Forelimb muscle (tissue), 1 donor: ENCODE measurements around the gene FREY1. TPM values are rescaled to one million over a fixed set of nuclear protein-coding genes. Genes with fewer than 3 reads are reported as not detected.

Source experiments
- DNase-seq: peaks from one replicate; pipeline ENCODE4 v3.0.0-alpha.2; 2013; ENCODE audit warnings: low read depth
- polyA plus RNA-seq: library from polyadenylated mRNA; unstranded; fragments of 120-200 nt; gene quantifications from one replicate; pipeline ENCODE4 v1.2.1, GENCODE V29; 2013; ENCODE audit not compliant: insufficient read length

The FREY1 gene, protein sequence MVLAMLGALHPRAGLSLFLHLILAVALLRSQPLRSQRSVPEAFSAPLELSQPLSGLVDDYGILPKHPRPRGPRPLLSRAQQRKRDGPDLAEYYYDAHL
- 0.43 TPM for polyA plus RNA-seq

DNA sequence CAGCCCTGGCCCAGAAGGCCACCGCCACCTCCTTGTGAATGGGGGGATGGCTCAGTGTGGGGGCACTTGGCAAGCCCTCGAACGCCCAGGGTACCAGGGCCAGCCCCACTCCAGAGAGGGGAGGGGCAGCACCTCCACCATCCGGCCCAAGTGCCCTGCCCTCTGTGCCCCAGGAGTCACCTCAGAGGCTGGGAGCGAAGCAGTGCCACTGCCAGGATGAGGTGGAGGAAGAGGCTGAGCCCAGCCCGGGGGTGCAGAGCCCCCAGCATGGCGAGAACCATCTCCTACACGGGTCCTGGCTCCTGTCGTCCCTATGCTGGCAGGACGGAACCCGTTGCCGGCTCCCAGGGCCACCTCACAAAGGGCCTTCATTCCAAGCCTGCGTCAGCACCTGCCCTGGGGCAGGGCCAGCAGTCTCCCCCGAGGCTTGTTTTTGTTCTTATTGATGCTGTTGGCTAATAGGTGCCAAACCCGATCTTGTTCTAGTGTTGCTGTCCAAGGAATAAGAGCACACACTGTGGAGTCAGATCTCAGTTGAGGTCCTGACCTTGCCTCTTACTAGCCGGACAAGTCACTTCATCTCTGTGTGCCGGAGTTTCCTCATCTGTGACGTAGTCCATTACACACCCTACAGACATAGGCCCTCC is at the start of gene FREY1:
Gene FREY1 (minus strand): TSS at position 307 of the 647 bp plus-strand sequence. CDS start 26 bp downstream, at position 281.
- DNase-seq = no peak

DNA sequence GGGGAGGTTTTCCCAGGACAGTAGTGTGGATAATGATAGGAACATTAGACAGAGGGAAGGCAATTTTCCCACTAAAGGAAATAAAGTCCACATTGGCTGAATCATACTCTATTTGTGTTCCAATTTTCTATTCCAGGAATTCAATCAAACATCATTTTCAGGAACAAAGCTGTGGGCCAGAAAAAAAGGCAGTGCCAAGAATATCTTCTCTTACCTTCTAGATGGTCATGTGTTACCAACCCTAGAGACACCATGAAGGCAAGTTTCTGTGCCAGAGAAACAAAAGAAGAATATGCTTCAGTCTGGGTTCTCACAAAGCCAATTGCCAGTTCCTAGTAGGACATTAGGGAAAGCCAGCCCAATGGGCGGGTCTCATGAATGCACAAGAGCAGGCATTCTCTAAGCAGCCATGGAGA is 42.9 kb upstream of the FREY1 start:
- DNase-seq = no peak

DNA sequence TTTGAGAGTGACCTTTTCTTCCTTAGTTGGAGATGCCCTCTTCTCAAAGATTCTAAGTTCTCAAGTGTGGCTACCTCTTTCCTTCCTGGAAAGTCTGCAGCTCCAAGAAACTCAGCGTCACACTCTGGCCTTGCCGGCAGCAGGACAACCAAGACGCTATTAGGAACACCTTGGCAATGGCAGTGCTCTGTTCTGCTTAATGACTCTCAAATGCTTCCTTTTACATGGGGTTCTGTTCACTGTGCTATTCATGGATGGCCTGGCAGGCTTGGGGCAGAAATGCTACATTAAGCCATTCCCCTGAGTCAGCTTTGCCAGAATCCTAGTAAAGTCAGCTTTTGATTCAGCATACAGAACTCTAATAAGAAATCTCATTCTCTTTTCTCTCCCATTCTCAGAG is 41.3 kb upstream of the FREY1 start:
- no peak for DNase-seq

DNA sequence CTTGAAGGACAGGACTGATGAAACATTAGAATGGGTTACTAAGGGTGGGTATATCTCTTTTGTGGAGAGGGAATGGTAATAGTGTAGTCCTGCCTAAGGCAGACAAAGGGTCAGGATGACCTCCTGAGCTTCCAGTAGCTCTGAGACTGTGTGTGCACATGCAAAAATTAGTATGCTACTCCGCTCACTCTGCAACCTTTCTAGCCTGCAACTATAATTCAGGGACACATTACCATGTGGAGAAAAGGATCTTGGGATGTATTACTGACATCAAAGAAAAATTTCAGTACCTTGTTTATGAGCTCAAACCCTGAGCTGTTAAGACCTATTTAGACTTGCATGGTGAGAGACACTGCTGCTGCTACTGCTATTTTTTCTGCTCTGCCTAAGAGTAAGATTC is 40.8 kb upstream of the FREY1 start:
- DNase-seq = no peak

DNA sequence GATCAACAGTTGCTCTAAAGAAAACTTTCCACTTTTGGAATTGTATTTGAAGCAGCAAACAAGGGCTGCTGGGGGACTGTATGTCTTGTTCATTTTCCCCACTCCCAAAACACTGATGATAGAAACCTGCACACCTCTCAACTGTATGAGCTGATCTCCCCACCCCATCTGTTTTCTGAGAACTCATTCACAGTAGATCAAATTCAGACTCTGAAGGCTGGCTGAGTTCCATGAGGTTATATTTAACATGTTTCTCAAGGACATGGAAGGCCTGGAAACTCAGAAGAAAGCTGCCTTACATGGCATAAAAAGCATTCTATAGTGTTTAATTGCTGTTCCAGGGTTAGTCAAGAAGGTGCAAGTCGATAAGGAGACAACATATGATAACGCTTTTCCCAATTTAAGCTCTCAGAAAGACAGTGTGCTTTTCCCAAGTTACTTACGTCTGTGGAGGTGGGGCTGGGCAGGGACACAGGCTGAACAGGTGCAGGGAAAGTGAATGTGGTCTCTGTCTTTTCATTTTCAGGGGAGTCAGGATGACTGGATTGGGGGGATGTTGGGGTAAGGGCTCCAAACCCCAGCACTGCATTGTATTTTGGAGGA is 38.4 kb upstream of the FREY1 start:
- no peak for DNase-seq

DNA sequence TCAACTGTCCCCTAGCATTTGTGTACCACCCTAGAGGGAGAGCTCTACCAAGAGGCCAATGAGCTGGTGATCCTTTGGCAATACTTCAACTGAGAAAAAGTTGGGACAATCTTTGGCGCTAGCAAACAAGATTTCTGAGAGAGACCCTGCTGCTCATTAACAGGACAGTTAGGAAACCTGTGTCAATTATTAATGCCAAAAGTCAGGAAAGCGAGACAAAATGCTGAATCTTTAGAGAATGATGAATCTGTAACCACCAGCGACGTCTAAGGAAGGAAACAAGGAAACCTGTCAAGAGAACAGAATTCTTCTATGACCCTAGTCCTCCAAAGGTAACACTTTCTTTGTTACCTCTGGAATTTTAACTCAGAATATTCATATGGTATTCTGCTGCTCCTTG is 35.3 kb upstream of the FREY1 start:
- DNase-seq = no peak

DNA sequence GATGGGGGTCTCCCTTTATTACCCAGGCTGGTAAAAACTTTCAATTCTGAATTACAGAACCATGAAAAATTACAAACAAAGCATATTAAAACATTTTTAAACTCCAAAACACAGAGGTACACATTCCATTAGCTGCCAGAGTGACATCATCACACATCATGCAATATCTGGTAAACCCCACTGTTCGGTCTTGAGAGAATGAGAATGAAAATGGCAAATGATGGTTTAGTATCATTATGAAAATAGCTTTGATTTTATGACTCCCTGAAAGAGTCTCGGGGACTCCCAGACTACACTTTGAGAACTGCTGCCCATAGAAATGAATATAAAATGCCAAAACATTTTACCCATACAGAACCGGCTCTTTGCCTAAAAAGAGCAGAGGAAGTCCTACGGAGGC is 34.2 kb upstream of the FREY1 start:
- DNase-seq = no peak

DNA sequence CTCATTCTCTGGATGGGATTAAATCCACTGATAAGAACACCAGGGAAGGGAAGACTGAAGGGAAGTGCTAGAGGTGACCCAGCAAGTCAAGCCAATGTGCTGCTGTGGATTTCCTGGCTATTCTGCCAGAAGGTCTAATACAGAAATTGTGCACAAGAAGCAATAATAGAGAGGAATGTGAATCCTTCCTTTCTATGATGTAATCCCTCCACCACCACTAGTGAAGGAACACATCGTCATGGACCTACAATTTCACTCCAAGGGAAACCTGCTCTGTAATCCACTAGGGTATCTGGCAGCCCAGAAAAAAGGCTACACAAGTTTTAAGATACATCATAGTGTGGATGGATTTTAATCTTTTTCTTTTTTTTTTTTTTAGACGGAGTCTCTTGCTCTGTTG is 32.8 kb upstream of the FREY1 start:
- no peak for DNase-seq

DNA sequence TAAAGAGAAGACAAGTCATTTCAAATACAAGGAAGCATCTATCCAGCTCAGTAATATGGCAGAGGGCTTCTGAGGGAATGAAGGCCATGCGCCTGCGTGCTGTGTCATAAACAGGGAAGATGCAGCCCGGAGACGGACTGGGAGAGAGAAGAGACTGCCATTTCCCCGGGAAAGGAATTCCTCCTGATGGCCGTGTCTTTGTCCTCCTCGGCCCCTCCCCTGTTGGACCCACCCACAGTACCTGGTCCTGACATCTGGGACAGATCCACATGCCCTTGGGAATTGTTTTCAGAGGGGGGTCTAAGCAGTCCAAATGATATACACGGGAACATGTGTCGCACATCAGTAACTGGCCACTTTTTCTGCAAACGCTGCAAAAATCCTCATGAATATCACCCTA is 30.8 kb upstream of the FREY1 start:
- DNase-seq = no peak

DNA sequence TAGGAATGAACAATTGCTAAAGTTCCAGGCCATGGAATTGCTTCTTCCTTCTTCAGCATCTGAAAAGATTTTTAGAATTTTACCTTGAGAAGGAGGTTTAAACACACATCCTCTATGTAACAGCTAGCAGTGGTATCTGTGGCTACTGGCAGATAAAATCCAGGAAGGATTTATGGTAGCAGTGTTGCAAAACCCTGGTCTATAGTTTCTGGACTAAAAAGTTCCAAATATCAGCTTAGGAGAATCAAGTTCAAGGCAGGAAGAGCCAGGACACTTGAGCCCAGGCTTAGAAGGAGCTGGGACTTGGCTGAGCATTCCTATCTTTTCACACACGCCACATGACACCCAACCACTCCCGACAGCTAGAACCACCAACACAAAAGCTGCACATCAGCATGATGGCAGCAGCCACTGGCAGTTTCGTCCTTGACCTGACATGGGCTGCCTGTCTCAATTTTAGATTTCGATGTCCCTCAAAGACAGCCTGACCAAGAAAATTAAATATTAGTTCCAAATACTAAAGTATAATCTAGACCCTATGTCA is 29.5 kb upstream of the FREY1 start:
- no peak for DNase-seq

DNA sequence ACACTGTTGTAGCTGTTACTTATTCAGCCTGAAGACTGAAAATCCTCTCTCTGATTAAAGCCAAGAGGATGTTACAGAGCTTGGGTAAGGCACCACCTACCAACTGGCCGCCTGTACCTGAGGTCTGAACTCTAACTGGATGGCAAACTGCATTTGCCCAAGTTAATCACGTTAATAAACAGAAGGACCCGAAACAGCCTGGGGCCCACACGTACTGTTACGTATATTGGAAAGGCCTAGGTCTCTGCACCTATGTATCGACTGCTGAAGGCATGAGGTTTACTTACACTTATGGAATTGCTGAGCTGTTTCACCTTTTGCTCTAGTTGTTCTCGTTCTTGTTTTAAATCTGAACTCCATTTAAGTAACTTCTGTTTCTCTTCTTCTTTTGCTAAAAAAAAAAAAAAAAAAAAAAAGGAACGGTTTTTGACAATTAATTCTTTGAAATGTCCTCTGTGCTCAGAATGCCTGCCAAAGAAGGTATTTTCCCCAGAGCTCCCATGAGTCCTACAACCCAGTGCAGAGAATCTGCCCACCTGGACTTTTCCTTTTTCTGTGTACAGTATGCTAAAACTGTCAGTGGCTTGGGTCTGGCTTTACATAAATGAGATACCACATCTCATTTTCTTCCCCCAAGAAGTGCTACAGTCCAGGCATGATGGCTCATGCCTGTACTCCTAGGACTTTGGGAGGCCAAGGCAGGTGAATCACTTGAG is 28.4 kb upstream of the FREY1 start:
- no peak for DNase-seq

DNA sequence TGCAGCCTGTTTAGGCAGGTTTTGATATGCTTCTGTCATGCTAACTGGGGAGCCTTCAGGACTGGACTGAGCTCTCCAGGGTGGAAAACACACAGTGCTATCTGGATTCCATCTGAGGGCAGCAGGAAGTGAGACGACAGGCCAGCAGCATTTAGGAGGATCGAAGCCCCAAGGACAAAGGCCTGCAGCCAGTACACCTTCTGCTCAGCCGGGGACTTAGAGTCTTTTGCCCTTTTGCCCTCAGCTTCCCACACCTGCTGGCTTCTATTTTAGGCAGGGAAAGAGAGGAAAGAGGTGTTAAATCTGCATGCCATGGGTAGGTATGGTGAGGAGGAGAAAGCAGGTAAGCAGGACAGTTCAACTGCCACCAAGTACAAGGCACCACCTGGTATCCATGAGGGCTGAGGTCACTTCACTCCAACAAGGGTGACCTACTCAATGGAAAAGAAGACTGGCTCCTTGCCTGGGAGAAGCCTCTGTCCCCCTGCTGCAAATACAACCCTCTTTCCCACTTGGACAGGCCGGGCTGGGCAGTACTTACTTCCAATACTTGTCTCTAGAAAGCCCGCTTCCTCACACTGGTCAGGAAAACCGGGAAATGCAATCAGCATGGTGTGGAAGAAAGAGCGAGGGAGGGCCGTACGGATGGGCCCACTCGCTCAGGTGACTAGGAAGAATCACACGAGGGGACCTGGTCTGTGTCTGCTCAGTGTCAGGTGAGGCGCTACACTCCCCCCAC is 27.7 kb upstream of the FREY1 start:
- DNase-seq = no peak

DNA sequence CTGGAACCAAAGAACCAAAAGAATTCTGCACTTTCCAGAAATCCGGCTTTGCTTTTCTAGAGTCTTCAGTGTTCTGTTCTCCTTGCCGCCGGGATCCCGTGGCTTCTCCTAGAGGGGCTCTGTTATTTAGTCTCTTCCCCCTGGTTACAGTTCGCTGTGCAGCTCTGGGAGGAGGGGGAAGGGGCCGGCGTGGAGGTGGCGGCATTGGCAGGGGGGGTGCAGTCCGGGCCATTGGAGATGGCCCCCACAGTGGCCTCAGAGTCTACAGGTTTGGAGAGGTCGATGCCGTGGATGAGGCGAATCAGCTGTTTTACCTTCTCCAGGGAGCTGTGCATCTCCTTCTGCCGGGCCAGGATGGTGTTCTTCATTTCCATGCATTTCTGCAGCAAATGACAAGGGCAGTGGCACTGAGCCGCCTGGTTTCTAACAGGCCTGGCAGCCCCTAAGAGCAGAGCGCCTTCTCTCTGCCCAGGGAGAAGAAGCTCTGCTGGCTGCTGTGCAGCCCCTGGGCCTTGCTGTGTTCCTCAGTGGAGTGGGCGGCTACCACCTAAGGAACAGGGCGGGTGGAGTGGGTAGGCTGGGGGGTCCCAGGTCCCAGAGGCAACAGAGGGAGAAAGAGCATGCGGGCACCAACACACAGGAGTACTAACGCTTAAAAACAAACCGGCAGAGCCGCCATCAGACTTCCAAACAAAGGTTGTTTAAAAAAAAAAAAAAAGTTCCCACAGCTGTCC is 26.9 kb upstream of the FREY1 start:
- DNase-seq = no peak

DNA sequence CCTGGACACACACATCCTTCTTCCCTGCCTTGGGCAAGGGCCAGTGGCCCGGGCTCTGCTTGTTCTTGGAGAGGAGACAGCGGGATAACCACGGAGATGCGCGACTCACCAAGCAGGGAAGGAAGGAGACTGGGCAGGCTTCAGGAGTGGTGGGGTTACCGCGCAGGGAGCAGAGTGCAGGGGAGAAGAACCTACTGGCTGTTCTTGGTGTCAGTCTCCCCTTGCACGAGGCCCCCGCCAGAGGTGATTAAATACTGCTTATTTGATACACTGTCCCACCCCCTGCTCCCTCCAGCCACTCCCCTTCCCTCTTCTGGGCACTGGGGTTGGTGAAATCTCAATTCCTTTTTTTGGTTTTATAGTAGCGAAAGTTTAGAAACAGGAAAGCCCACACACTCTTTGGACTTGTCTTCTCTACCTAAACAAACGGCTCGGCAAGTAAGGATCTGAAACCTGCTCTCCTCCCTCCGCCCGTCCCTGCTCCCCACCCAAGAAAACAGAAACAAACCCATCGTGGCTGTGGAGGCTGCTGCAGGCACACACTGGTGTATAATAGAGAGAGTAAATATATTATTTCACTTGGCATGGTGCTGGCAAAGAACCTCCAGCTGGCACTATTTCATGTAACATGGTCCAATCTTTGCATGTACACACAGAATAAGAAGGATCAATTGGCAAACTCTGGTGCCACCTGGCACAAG is 26.2 kb upstream of the FREY1 start:
- DNase-seq = no peak

DNA sequence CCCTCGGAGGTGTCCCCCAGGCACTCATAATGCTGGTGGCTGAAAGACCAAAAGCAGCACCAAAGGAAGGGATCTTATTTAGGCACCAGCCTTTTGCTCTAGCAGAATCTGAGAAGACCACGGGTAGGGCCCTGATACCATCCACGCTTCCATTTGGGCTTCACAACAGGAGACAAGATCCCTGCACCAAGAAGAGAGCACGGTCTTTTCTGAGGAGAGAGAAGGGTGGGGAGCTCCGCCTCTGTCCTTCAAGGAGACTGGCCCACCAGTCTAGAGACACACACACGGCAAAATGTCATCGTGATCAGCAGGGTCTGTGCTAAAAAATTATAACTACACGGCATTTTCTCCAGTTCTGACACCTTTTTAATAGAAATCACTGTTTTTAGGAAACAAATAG is 25.1 kb upstream of the FREY1 start:
- no peak for DNase-seq

DNA sequence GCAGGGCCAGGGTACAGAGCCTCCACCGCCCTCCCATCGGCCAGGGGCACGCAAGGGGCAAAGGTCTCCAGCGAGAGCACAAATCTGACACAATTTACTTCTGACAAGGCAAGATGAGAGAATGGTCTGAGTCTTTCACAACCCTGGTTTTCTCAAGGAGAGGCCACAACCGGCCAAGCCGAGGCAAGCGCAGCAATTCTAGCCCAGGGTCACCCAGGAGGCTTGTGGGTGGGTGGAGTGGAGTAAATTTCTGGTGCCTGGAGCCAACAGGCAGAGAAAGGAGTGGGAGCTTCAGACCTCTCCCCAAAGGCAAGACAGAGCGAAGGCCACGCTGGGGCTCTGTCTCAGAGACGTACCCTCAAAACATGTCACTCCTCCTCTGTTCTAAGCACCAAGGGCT is 24.7 kb upstream of the FREY1 start:
- no peak for DNase-seq

DNA sequence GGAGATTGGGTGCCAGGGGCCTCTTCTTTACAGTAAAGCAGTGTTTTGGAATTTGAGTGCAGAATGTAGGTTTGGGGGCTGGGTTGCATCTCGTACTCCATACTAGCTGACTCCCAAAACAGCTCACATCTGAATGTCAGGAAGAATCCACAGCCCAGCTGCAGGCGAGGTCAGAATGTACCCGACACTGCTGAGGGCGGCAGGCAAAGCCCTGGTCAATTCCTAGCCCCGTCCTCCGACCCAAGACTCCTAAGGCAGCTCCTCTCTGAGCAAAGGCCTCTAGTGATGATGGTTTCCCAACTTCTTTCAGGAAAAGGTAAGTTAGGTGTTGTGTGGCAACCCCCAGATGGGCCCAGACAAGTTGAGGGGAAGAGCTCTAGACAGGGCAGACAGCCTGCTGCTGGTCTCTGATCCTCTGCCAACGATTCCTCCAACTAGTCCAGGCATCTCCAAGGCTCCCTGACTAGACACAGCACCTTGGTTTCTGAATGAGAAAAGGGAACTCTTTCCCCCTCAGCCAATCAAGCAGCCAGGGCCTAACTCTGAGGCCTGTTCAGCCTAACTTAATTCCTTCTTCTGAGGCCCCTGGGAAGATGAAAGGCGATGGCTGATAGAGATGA is 24.0 kb upstream of the FREY1 start:
- DNase-seq = no peak

DNA sequence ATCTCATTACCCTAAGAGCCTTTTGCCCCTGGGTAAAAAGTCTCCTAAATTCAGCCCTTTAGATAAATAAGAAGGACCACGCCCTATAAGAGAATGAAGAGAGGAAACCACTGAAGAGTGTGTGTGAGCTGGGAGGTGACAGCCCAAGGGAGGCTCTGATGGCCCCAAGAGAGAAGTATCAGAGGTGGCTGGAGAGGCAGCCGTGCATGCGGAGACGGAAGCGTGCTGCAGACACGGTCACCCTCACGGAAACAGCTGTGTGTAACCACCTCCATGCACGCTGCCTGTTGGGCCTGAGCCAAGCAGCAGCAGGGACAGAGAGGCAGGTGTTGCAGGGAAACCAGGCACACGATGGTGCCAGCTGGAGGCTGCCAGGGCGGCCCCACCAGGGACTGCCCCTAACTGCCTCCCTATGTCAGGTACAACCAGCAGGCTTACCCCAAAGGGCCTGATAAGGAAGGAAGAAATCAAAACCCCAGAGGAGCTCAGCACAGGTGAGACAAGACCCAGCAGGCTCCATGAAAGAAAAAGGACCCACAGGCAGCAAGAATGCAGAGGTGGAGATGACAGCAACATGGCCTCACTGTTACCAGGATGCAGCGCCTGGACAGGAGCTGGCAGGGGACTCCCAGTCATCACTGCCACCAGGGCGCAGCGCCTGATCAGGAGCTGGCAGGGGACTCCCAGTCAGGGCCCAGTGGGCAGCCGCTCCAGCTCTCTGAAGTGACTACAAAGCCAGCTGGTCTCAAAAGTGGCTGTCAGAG is 23.1 kb upstream of the FREY1 start:
- DNase-seq = no peak

DNA sequence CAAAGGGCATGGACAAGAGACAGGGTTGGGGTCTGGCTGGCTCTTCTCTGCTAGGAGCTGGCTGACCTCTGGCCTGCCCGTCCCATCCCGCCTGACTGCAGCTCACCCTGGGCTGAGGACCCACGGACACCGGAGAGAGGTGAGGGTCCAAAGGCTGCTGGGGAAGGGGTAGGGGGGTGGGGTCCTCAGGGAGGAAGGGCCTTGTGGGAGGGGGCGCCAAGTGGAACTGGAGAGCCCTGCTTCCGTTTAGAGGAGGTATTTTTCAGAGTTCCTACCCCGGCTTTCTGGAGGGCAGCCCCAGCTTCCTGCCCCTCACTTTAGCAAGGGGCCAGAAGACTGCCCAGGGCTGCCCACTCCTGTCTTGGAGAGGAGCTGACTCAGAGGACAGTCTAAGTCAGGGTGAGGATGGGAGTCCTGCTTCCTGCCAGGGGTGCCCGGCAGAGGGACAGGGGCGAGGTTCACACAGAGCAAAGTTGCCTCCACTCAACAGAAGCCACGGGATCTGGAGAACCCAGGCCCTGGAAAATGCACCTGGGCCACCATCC is 22.5 kb upstream of the FREY1 start:
- DNase-seq = no peak
